Measurements from ENCODE around the gene ADM2. TPM values are rescaled to one million over a fixed set of nuclear protein-coding genes. Genes with fewer than 3 reads are reported as not detected.

Gene ADM2
- polyA plus RNA-seq, 12 donors, result 0.16 to 1.6 (median 0.34) TPM; not detected in 2

DNA sequence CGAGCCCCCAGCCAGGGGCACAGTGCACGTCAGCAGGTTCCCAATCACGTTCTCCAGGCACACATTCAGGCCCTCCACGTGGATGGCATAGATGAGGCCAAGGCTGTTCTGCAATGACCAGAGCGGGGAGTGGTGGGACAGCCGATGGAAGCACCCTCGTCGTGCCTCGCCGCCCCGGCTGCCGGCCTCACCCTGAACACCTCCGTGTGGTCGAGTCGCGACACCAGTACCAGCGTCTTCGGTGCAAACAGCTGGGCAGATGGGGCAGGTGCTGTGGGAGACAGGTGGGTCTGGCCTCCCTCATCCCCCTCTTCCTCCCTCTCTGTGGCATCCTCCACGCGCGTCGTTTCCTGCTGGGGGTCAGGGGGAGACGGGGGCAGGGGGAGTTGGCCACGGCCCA lies 14.0 kb upstream of the ADM2 start:
- DNase-seq, result no peak

DNA sequence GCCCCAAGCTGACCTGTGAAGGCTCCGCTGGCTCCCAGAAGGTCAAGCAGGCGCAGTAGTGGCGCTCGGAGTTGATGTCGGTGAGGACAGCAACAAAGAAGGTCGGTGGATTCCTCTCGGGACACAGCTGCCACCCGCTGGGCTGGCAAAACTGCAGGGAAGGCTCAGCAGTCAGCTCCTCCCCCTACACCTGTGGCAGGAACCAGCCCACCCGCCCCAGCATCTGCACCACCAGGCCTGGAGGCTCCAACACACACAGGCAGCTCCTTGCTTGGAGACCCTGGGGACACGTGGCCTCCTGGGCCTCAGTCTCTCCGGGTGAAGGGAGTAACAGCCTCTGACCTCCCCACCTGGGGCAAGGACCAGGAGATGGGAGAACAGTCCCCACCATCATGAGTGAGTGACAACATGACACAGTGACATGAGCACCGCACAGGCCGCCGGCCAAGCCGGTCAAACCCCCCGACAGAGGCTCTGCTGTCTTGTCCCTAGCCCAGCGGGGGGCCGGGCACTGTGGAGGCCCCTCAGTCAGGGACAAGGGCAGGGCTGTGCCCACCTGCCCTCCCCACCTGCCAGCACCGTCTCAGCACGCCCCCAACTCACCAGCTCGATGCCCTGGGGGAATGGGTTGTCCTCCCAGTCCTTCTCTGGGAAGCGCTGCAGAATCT lies 13.4 kb upstream of the ADM2 start:
- DNase-seq, result no peak

- DNase-seq, result no peak
Measured at GRCh38 chr22:50468626-50469025, 12.7 kb upstream of the ADM2 start.

- DNase-seq, result no peak
Measured at GRCh38 chr22:50469377-50470305, 11.7 kb upstream of the ADM2 start.

GRCh38 chr22:50470491-50470890 lies 10.9 kb upstream of the ADM2 start:
- no peak for DNase-seq

- DNase-seq, result no peak
Measured at GRCh38 chr22:50471197-50471847, 10.0 kb upstream of the ADM2 start.

DNA sequence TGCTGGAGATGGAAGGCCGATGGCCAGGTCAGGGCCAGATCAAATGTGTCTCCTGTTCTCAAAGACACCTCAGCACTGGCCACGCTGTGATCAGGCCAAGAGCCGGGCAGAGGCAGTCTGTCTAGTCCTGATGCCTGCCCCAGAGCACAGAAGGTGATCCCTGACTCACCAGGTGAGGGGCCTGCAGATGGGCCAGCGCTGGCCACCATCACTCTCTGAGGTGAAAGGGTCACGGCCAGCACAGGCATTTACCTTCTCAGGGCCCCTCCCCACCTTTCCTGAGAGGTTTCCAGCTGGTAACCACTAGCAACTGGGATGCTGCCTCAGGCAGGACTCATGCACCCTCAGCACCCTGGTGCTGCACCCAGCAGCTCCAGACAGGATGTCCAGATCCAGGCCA lies 9.4 kb upstream of the ADM2 start:
- DNase-seq, result no peak

GRCh38 chr22:50473088-50473487 lies 8.3 kb upstream of the ADM2 start:
- DNase-seq, result no peak

DNA sequence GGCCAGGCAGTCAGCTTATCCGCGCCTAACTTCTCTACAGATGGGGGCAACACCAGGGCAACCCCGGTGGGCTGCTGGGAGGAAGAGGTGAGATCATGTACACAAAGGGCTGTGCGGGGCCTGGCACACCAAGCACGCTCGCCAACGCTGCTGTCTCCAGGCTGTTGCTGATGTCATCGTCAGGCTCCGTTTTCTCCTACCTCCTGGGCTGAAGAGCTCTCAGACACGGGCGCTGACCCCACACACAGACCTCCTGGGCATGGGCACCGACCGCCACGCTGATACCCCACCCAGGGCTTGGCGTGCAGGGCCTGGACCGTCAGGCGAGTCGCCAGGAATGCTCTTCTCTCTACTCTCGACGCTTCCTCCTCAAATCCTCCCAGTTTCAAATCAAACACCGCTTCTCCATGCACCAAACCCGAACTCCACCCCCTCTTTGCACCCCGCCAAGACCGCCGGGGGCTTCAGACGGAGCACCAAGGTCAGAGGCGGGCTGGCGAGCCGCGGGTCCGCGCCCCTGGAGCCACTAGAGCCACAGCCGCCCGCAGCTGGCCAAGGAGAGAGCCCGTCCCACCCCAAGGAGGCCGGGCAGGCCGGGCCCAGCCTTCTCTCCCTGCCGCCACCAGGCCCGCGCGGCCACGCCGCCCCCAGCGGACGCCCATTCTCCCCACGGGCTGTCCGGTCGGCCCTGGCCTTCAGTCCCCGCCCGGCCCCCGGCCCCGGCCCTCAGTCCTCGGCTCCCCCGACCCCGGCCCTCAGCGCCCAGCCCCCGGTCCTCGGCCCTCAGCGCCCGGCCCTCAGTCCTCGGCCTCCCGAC lies 7.3 kb upstream of the ADM2 start:
- DNase-seq, result no peak

- DNase-seq, result peak; percentile 93
Measured at GRCh38 chr22:50474710-50475651, 6.4 kb upstream of the ADM2 start, which contains the start of gene SBF1. TSS of gene SBF1 (minus strand) at chr22:50475035. CDS start at chr22:50474840, 195 bp downstream.

DNA sequence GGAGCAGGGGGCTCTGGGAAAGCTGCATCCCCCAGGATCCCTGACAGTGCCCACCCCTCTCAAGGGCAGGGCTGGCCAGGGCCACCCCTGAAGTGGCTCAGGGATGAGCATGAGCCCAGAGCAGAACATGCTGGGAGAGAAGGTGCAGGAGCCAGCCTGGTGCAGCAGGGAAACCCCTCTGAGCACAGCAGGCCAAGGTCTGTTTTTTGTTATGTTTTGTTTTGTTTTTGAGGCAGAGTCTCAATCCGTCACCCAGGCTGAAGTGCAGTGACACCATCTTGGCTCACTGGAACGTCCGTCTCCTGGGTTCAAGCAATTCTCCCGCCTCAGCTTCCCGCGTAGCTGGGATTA lies 5.7 kb upstream of the ADM2 start:
- DNase-seq, result no peak

DNA sequence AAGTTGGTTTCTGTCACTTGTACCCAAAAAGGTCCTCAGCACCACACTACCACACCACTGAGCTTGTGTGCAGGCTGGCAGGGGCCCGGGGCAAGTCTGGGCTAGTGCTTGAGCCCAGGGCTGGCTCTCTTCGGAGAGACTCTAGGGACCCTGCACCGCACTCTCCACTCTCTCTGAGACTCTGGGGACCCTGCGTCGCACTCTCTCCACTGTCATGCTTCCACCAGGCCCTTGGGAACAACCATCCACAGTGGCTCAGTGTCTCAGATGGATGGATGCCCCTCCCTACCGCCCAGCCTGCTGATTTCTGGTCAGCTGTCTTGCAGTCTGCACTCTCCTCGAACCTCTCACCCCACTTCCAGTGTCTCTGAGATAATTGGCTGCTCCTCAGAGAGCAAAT lies 4.5 kb upstream of the ADM2 start:
- no peak for DNase-seq

DNA sequence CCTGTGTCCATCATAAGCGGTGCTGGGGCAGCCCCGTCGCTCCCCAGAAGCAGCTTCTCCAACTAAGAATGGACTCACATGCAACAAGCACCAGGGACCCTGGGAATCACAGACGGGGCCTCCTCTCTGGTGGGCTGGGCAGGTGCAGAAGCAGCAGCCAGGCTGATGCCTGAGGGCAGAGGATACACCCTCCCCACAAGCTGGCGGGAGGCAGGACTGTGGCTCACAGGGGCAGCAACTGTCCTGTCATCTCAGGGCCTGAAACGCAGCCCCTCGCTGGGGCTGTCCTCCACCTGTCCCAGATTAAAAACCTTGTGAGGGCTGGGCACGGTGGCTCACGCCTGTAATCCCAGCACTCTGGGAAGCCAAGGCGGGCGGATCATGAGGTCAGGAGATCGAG lies 3.4 kb upstream of the ADM2 start:
- DNase-seq, result no peak

GRCh38 chr22:50479721-50480120 lies 1.6 kb upstream of the ADM2 start:
- no peak for DNase-seq

DNA sequence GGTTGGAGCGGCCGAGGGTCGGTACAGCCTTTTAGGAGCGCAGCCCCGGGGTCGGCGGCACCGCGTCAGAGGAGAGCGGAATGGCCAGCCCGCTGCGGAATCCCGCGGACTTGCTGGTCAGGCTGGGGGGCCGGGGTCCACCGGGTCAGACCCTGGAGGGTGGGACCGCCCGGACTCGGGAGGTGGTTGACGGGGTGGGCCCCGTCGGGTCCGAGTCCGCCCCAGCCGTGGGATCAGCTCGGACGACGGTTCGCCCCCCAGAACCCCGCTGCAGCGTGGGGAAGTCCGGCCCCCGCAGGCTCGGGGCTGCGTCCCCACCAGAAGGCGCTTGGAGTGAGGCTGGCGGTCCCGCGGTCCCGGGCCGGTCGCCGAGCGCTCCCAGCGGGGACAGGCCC lies 301 bp upstream of the ADM2 start:
- no peak for DNase-seq

GRCh38 chr22:50482107-50483074 lies 1.0 kb downstream of the ADM2 start:
- DNase-seq, result no peak

- DNase-seq, result no peak
Measured at GRCh38 chr22:50483106-50483505, 1.8 kb downstream of the ADM2 start.

DNA sequence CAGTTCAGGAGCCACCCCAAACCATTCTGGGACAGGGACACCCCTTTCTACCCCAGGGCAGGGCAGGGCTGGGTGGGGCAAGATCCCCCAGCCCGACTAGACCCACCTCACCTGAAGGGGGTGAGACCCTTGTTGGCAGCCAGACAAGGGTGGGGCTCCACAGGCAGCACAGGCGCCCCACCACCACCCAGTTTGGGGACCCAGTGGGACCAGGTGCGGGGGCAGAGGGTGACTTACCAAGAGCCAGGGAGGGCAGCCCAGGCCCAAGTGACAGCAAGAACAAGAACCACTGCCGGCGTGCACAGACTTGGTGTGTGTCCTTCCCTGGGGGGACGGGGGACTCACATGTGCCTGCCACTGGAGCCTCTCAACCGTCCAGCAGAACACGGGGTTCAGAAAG lies 2.2 kb downstream of the ADM2 start:
- no peak for DNase-seq
